HG03039 (cell line): ENCODE data around the gene NSMF.

Source experiments
- ATAC-seq: cut with Tn5 transposase; IDR thresholded peaks from one replicate; pipeline ENCODE4 v1.9.1; 2021; ENCODE audit warnings: mild to moderate bottlenecking, moderate library complexity; ENCODE audit not compliant: unreplicated experiment

Gene NSMF

DNA sequence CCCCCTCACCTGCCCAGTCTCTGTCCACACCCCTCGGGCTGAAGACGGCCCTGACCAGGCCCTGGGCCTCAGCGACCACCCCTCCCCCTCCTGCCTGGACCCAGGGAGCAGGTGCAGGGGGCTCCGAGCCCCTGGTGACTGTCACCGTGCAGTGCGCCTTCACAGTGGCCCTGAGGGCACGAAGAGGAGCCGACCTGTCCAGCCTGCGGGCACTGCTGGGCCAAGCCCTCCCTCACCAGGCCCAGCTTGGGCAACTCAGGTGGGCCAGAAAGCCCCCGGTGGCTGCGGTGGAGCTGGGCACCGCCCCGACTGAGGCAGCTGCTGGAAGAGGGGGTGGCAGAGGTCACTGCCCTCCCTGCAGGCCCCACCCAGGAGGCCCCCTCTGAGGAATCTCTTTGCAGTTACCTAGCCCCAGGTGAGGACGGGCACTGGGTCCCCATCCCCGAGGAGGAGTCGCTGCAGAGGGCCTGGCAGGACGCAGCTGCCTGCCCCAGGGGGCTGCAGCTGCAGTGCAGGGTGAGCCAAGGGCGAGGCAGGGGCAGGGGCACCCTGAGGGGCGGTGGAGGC is 25.7 kb downstream of the NSMF start:
- no peak for ATAC-seq

DNA sequence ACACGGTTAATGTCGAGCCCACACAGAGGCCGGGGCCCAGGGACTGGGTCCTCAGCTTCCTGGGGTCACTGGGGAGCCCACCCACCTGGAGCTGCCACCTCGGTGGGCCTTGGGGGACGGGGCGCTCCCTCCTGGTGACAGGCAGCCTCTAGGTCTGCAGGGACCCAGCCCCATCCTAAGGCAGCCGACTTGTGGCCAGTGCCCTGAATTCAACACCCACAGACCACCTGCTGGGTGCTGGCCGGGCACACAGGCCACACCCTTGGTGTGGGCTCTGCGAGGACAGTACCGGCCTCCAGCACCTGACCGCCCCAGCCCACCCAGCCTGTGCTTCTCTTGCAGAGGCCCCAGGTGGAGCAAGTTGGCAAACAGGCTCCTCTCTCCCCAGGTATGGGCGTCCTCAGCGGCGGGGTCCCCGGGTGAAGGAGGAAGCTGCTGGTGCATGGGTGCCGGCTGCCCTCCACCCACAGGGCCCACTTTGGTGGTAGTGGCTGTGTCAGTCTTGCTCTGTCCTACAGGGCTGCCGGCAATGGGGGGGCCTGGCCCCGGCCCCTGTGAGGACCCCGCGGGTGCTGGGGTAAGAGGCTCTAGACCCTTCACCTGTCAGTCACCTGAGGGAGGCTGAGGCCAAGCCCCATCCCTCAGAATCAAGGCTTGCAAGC is 26.3 kb downstream of the NSMF start:
- no peak for ATAC-seq

- no peak for ATAC-seq
Measured at GRCh38 chr9:137431416-137431931, 27.7 kb downstream of the NSMF start.

DNA sequence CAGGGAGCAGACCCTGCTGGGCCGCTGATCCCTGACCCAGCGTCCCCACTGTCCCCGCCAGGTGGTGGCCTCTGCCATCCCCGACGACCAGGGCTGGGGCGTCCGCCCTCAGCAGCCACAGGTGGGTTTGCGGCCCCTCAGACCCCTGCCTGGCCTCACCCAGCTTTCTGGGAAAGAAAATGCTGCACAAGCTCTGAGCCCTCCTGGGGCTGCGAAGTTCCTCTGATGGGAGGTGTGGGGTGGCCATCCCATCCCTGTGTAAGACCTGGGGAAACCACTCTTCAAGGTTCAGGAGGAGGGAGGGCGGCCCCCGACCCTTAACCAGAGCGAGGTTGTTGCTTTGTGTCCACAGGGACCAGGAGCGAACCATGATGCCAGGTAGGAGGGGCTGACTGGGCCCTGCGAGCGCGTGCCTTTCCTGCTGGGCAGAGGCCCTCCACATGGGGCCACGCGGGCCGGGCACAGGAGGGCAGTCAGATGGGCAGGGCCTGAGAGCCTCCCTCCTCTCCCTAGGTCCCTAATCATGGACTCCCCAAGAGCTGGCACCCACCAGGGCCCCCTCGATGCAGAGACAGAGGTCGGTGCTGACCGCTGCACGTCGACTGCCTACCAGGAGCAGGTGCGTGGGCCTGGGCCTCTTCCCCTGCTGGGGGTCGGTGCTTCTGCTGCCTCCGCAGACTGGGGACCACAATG is 28.3 kb downstream of the NSMF start:
- ATAC-seq, result no peak

GRCh38 chr9:137429974-137430722 is 29.0 kb downstream of the NSMF start:
- ATAC-seq, result no peak

GRCh38 chr9:137429546-137429890 is 29.6 kb downstream of the NSMF start:
- no peak for ATAC-seq

DNA sequence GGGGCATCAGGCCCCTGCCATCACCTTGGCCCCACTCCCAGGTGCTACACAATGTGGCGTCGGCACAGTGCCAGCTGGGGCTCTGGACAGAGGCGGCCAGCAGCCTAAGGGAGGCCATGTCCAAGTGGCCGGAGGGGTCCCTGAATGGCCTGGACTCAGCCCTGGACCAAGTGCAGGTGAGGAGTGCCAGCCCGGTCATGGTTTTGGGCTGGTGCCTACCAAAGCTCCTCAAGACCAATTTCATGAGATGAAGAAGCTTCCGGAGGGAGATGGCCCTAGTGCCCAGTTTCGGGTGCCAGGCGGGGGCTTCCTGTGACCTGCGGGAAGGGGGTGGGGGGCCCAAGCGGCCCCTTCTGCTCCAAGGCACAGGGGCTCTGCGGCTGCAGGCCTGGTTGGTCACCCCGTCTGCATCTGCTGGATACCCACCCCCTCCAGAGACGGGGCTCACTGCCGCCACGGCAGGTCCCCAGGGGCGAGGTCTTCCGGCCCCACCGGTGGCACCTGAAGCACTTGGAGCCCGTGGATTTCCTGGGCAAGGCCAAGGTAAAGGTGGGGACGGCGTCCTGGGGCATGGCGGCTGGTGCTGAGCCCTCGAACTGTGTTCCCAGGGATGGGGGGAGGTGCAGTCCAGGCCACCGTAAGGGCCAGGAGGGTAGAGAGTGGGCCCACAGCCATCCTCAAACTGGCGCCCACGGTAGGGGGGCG is 30.1 kb downstream of the NSMF start:
- ATAC-seq, result no peak

DNA sequence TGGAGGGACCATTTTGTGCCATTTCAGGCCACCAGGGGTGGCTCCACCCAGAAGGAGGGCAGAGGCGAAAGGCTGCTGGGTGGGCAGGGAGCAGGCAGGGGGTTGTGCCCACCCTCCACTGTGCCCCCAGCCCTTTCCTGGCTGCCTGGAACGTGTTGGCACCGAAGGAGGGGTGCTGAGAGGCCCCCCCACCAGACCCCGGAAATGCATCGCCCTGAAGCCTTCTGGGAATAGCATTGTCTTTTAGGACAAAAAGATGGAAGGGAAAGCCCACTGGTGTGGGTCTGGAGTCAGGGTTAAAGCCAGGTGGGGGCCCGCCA is 30.9 kb downstream of the NSMF start:
- ATAC-seq, result no peak

DNA sequence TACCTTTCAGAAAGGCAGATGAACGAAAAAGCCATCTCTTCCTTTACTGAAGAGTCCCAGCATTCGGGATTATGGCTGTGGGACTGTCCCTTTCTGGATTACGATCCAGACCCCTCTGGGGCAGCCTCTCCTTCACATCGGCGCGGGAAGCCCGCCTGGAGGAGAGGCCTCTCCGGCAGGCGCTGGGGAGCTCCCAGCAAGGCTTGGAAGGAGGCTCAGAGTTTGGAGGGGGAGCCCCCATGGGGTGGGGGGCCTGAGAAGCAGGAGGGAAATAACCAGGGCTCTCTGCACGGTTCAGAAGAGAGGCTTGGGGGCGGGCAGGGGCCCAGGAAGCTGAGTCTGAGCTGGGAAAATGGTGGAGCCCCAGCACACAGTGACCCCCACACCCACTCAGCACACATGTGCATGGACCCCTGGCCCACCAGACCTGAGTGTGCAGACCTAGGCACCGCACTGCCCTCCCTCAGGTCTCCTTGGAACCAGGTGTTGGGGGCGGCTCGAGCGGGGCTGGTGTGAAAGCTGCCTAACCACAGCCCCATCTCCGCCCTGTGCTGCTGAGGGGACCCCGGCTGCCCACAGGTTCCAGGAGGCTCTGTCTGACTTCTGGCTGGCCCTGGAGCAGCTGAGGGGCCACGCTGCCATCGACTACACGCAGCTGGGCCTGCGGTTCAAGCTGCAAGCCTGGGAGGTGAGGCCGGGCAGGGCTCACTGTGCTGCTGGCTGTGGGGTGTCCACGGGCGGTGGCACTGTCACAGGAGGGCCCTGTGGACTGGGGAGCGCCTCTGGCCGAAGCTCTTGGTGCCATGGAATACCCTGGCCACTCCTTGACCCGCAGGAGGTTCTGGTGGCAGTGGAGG is 31.5 kb downstream of the NSMF start:
- ATAC-seq, result no peak

- no peak for ATAC-seq
Measured at GRCh38 chr9:137426018-137426681, 33.0 kb downstream of the NSMF start.

DNA sequence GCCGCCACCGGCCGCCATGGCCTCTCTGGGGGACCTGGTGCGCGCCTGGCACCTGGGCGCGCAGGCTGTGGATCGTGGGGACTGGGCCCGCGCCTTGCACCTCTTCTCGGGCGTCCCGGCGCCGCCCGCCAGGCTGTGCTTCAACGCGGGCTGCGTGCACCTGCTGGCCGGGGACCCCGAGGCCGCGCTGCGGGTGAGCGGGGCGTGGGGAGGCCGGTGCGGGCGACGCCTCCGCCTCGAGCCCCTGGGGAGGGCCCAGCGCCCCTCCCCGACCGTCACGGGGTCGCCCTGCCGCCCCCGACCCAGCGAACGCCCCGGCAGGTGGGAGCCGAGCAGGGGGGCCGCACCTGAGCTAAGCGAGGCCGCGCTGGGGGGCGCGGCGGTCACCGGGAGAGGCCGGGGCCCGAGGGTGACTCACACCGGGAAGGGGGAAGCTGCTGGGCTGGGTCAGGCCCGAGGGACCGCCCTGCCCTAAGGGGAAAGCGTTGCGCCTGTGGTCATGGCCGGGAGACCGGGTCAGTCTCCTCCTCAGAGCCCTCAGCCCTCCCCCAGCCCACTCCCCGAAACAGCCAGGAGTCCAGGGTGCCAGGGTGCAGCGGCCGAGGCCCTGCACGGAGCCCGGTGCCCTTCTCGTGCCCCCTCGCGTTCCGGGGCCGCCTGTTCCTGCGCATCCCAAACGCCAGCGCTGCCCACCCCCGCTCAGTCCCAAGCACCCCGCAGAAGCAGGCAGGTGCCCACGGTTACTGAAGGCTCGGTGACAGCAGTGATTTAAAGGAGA is 35.4 kb downstream of the NSMF start:
- peak; percentile 7 for ATAC-seq

- ATAC-seq, result peak; percentile 77
Measured at GRCh38 chr9:137422604-137423513, 36.3 kb downstream of the NSMF start, which contains the start of the genes EXD3 and NOXA1. Gene EXD3 (minus strand): TSS chr9:137423162. CDS start chr9:137395357, 27,805 bp downstream. Gene NOXA1 (plus strand): TSS chr9:137423393. CDS start chr9:137423530, 137 bp downstream.

DNA sequence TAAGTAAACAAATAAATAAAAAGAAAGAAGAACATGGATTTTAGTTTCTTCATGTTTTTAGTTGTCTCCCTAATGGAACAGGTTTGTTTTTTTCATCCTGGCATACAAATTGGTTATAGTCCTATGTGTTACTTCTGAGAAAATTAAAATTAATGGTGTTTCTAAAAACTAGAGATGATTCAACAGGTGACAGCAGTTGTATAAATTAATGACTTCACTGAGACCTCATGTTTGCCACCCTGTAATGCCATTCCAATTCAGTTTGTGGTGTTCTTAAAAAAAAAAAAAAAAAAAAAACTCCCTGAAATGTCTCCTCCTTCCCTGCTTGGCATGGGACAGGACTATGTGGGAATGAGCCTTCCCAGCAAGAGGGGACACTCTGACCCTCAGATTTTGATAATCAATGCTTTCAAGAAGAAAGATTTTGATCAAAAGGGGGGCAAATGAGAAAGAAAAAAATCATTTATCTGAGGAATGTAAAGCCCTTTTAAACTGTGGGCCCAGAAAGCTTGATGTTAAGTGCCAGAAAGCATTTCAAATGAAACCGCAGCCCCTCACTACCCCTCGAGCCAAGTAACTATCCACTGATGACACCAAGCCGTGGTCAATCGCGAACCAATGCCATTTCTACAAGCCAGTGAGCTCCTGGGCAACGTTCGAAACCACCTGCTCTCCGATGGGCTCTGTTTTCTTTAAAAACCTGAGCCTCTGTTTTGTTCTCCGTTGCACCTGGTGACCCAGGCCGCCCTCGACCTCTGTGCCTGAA is 37.1 kb downstream of the NSMF start:
- no peak for ATAC-seq

DNA sequence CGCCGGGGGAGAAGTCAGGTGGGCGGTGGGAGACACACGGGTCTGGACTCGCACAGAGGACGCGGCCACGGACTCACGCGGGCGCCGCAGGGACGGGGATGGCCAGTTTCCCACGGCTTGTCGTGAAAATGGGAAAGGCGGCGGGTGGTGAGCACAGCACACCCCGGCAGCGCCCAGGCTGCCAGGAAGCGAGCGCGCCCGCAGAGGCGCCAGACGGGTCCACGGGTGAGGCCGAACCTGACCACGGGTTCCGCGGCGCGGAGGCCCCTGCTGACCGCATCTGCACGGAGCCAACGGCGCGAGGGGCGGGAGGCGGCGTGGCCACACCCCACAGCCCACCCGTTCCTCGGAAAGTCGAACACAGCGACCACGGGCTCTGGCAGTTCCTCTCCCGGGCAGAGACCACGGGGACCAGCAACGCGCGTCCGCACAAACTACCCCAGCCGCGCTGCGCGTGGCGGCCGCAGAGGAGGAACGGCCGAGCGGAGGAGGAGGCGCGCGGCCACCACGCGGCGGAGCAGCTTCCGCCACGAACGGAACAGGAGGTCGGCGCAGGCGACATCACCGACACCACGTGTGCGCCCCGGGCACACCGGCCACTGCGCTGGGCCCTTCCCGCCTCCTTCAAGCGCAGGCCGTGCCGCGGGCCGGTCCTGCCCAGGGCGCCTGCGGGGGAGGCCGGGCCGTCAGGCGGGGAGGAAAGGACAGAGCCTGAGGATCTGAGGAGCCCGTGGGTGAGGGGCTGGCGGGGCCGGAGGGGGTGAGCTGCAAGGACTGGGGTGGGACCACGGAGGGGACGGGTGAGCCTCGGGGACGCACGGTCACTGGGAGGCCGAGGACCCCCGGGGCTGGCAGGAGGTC is 41.7 kb downstream of the NSMF start:
- no peak for ATAC-seq

DNA sequence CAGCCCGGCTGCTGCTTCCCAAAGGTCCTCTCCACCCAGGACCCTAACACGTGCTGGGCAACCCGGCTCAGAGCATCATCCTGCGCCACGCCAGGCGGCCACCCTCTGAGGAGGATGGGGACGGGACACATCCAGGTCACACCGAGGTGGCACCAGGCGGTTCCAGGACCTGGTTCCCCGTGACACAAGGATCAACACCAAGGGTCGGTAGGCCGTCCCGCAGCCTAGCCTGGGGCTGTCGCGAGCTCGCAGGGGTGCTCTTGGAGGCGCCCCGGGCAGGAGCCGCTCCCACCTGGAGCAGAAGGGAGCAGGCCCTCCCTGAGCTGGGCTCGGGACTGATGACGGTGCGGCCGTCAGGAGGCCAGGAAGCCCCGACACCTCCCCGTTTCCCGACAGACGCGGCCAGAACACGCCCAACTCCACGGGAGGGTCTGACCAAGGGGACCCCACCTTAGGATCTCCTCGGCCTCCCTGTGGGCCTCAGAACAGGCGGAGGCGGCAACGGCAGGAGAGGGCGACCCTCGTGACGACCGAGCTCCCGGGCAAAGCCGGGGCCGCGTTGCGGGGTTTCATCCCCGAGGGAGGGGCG is 42.5 kb downstream of the NSMF start:
- ATAC-seq, result no peak
